ENCODE measurements around the gene PIK3C2A. TPM values are rescaled to one million over a fixed set of nuclear protein-coding genes. Genes with fewer than 3 reads are reported as not detected.

The PIK3C2A gene
- total and polyA plus RNA-seq, 3 donors from 2014 or later = 31.5 to 125 (median 116) TPM

DNA sequence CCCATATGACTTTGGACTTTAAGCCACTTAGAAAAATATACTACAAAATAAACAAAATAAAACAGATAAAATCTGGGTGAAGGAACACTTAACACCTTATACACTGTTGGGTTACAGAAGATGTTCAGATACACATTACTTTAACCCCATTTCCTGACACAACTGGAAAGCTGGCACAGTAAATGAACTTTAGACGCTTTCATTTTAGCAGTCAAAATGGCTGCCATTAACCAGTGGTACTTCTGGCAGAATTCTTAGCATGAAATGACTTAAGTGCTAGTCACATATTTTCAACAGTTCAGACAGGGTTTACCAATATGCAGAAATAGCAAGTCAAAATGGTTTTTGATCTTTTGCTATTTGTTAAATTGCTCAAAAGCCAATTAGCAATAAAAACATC, 37.9 kb downstream of the PIK3C2A start:
- WGBS, 2 donors = 93 to 95% methylated on average over 1 of the region's 1 CpG
- H3K4me3 ChIP-seq = no peak overlapping the region
- peaks cover 14% of the 10 kb centered on the region for H3K4me1 ChIP-seq
- no peak for DNase-seq
- H3K9me3 ChIP-seq = no peaks in the 10 kb centered on the region
- H3K36me3 ChIP-seq (ENCODE audit: low read depth, missing control alignments) = no peaks in the 10 kb centered on the region
- TF ChIP-seq POLR2A (IDR thresholded peaks at IDR 0.05) = no peak
- TF ChIP-seq, protein P1, sequence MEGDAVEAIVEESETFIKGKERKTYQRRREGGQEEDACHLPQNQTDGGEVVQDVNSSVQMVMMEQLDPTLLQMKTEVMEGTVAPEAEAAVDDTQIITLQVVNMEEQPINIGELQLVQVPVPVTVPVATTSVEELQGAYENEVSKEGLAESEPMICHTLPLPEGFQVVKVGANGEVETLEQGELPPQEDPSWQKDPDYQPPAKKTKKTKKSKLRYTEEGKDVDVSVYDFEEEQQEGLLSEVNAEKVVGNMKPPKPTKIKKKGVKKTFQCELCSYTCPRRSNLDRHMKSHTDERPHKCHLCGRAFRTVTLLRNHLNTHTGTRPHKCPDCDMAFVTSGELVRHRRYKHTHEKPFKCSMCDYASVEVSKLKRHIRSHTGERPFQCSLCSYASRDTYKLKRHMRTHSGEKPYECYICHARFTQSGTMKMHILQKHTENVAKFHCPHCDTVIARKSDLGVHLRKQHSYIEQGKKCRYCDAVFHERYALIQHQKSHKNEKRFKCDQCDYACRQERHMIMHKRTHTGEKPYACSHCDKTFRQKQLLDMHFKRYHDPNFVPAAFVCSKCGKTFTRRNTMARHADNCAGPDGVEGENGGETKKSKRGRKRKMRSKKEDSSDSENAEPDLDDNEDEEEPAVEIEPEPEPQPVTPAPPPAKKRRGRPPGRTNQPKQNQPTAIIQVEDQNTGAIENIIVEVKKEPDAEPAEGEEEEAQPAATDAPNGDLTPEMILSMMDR (IDR thresholded peaks at IDR 0.05) = no peak
- H3K27ac ChIP-seq = no peak overlapping the region
- no peaks in the 10 kb centered on the region for H3K27me3 ChIP-seq
- intact Hi-C loops (cut with DNase I; ENCODE audit: low total_unique reads) = no loop called here

DNA sequence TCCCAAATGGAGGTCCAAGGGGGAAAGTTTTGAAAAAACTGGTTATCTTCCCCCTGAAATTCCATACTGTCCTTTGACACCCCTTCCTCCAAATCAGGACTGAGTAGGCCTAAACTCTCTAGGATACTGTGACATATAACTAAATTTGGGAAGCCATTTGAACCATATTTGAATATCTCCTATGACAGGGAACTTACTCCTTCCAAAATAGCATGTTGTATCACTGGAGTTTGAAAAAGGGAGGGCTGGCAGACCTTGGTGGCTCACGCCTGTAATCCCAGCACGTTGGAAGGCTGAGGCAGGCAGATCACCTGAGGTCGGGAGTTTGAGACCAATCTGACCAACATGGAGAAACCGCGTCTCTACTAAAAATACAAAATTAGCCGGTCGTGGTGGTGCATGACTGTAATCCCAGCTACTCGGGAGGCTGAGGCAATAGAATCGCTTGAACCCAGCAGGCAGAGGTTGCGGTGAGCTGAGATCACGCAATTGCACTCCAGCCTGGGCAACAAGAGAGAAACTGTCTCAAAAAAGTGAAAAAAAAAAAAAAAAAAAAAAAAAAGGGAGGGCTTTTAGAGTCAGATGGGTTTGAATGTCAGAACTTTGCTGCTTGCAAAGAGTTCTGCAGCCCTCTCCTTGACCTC, 42.4 kb downstream of the PIK3C2A start:
- no peaks in the 10 kb centered on the region for H3K27me3 ChIP-seq
- H3K4me3 ChIP-seq = no peak overlapping the region
- peak overlapping the region in 1 of 2 donors; percentile 29 for H3K27ac ChIP-seq
- H3K4me1 ChIP-seq = peaks cover 16% of the 10 kb centered on the region
- H3K36me3 ChIP-seq (ENCODE audit: low read depth, missing control alignments) = no peaks in the 10 kb centered on the region
- TF ChIP-seq, protein P1 (IDR thresholded peaks at IDR 0.05) = no peak
- TF ChIP-seq POLR2A (IDR thresholded peaks at IDR 0.05) = no peak
- WGBS, 2 donors = 91 to 92% methylated on average over 11 of the region's 11 CpGs
- intact Hi-C loops (cut with DNase I; ENCODE audit: low total_unique reads) = no loop called here
- no peak for DNase-seq
- H3K9me3 ChIP-seq = no peaks in the 10 kb centered on the region

DNA sequence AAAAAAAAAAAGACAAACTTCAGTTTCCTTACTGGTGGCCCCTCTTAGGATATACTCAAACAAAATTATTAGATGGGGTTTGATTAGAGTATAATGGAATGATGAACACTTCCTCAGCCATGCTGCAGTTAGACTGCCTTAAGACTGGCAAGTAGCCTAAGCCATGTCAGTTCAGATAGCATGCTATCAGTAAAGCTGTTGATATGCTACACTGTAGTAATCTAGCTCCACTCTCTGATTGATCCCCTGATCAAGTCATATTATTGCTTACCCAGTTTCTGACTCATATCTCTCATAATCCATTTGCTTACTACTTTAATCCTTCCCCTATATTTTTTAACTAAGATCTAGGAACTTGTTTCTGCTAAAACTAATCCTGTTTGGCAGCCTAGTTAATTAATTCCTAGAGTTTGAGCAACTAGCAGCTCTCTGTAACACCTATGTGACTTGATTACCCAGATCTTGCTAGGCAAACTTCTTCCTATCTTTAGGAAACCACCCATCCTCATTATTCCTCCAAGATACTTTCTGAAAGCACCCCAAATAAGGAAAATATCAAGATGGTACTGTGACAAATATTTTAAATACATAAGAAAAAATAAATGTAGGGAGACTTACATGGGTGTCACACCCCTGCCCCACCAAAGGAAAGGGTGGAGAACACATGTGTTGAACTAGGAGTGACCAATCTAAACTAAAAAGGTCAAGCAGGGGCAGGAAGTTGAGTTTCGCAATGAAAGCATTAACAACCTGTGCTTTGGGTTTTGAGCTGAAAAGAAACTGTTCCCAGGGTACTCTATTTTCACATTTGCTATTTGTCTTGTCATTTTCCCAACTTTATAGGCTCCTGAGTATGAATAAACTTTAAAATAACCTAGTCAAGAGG, 43.2 kb downstream of the PIK3C2A start:
- H3K4me3 ChIP-seq = no peak overlapping the region
- no peaks in the 10 kb centered on the region for H3K27me3 ChIP-seq
- no peaks in the 10 kb centered on the region for H3K9me3 ChIP-seq
- no peak for DNase-seq
- no peak for TF ChIP-seq POLR2A (IDR thresholded peaks at IDR 0.05)
- TF ChIP-seq, protein P1 (IDR thresholded peaks at IDR 0.05) = no peak
- H3K36me3 ChIP-seq (ENCODE audit: low read depth, missing control alignments) = no peaks in the 10 kb centered on the region
- peak overlapping the region in 1 of 2 donors; percentile 29 for H3K27ac ChIP-seq
- 68 to 77% methylated on average over 1 of the region's 1 CpG for WGBS, 2 donors
- peaks cover 19% of the 10 kb centered on the region for H3K4me1 ChIP-seq
- intact Hi-C loops (cut with DNase I; ENCODE audit: low total_unique reads) = no loop called here

DNA sequence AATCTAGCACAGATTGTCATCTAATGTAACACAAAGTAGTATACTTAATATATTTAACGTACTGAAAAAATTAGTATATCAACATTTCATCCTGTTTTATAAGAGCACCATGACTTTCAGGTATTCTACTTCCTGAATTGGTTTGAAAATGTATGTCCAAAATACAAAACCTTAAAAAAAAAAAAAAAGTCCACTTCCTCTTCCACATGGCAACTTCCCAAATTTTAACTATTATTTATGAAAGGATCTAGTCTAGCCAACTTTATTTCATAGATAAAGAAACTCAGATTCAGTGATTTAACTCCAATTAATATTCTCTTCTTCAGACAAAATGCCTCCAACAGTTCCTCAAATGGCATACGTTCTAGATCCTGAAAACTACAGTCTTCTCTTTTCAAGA, 44.0 kb downstream of the PIK3C2A start:
- DNase-seq = no peak
- 56 to 80% methylated on average over 2 of the region's 2 CpGs for WGBS, 2 donors
- no peak overlapping the region for H3K4me3 ChIP-seq
- intact Hi-C loops (cut with DNase I; ENCODE audit: low total_unique reads) = no loop called here
- no peaks in the 10 kb centered on the region for H3K9me3 ChIP-seq
- no peaks in the 10 kb centered on the region for H3K27me3 ChIP-seq
- H3K4me1 ChIP-seq = peaks cover 22% of the 10 kb centered on the region
- H3K36me3 ChIP-seq (ENCODE audit: low read depth, missing control alignments) = no peaks in the 10 kb centered on the region
- TF ChIP-seq POLR2A (IDR thresholded peaks at IDR 0.05) = no peak
- TF ChIP-seq, protein P1 (IDR thresholded peaks at IDR 0.05) = no peak
- H3K27ac ChIP-seq = peak overlapping the region in 1 of 2 donors; percentile 26
